Upper lobe of right lung (tissue), 1 donor: ENCODE measurements around the gene TRAK2. TPM values are rescaled to one million over a fixed set of nuclear protein-coding genes. Genes with fewer than 3 reads are reported as not detected.

Source experiments
- ATAC-seq: fragments of 200-7000 bp; cut with Tn5 transposase; one replicate; pipeline ENCODE4 v1.9.1; 2020; ENCODE audit warnings: mild to moderate bottlenecking, moderate library complexity
- DNase-seq: peaks from one replicate; pipeline ENCODE4 v3.0.0-alpha.2; 2020
- H3K27ac ChIP-seq: fragments of 200-600 bp; one replicate; pipeline ENCODE4 v1.8.0; 2022
- H3K27me3 ChIP-seq: fragments of 200-600 bp; one replicate; pipeline ENCODE4 v1.8.0; 2022; ENCODE audit warnings: mild to moderate bottlenecking
- H3K36me3 ChIP-seq: fragments of 200-600 bp; one replicate; pipeline ENCODE4 v1.8.0; 2022
- H3K4me1 ChIP-seq: fragments of 200-600 bp; one replicate; pipeline ENCODE4 v1.8.0; 2022
- H3K4me3 ChIP-seq: fragments of 200-600 bp; one replicate; pipeline ENCODE4 v1.8.0; 2022; ENCODE audit warnings: mild to moderate bottlenecking
- H3K9me3 ChIP-seq: fragments of 200-600 bp; one replicate; pipeline ENCODE4 v1.8.0; 2022
- CTCF ChIP-seq: fragments of 200-600 bp; IDR thresholded peaks from one replicate; pipeline ENCODE4 v1.8.0; 2022; ENCODE audit warnings: antibody characterized with exemption
- intact Hi-C: fragments of 100-400 bp; cut with DNase I; formaldehyde crosslinking; loops from one replicate; pipeline ENCODE4 v1.11.0; 2022
- total RNA-seq: library from RNA; stranded (reverse); fragmentation: NEBNext Ultra II Directional; extraction: Animal tissue kit (Norgen Biotek cat#: 25700); gene quantifications from one replicate; pipeline ENCODE4 v1.2.1, GENCODE V29; 2021
- donor health status: DM: no; HTN: yes; CAD: no; lungs with severe emphysema.

The TRAK2 gene
- total RNA-seq, 1 donor from 2014 or later: 78.0 TPM

- no peak for ATAC-seq
- Histone ChIP-seq H3K27me3 (no peaks in the 10 kb centered on the region), H3K4me3 (no peak overlapping the region), H3K4me1 (peaks cover 46% of the 10 kb centered on the region), H3K9me3 (no peaks in the 10 kb centered on the region), H3K27ac (no peak overlapping the region), H3K36me3 (no peaks in the 10 kb centered on the region)
- TF ChIP-seq CTCF: no peak
- intact Hi-C loops: no loop called here
- DNase-seq: no peak
Observed at GRCh38 chr2:201407265-201407664, 44.0 kb downstream of the TRAK2 start.

- peak; percentile 20 for ATAC-seq
- intact Hi-C loops: no loop called here
- no peaks in the 10 kb centered on the region for H3K27me3 ChIP-seq
- no peaks in the 10 kb centered on the region for H3K9me3 ChIP-seq
- peak overlapping the region; percentile 33 for H3K27ac ChIP-seq
- TF ChIP-seq CTCF: no peak
- H3K4me1 ChIP-seq: peaks cover 48% of the 10 kb centered on the region
- no peak for DNase-seq
- no peak overlapping the region for H3K4me3 ChIP-seq
- no peaks in the 10 kb centered on the region for H3K36me3 ChIP-seq
Observed at GRCh38 chr2:201406077-201406662, 45.1 kb downstream of the TRAK2 start.

GRCh38 chr2:201404699-201405280 lies 46.5 kb downstream of the TRAK2 start:
- Histone ChIP-seq H3K4me1 (peaks cover 48% of the 10 kb centered on the region), H3K27me3 (no peaks in the 10 kb centered on the region), H3K27ac (no peak overlapping the region), H3K4me3 (no peak overlapping the region), H3K36me3 (peaks cover 5% of the 10 kb centered on the region), H3K9me3 (no peaks in the 10 kb centered on the region)
- no peak for DNase-seq
- no peak for TF ChIP-seq CTCF
- intact Hi-C loops: no loop called here
- no peak for ATAC-seq

- TF ChIP-seq CTCF: no peak
- no peak overlapping the region for H3K4me3 ChIP-seq
- ATAC-seq: peak; percentile 54
- no peak for DNase-seq
- no peak overlapping the region for H3K27ac ChIP-seq
- peaks cover 14% of the 10 kb centered on the region for H3K36me3 ChIP-seq
- H3K4me1 ChIP-seq: peaks cover 48% of the 10 kb centered on the region
- no peaks in the 10 kb centered on the region for H3K9me3 ChIP-seq
- intact Hi-C loops: no loop called here
- no peaks in the 10 kb centered on the region for H3K27me3 ChIP-seq
Observed at GRCh38 chr2:201403880-201404279, 47.4 kb downstream of the TRAK2 start.

- ATAC-seq: no peak
- H3K27me3 ChIP-seq: no peaks in the 10 kb centered on the region
- no peak for DNase-seq
- no peaks in the 10 kb centered on the region for H3K9me3 ChIP-seq
- H3K4me1 ChIP-seq: peaks cover 48% of the 10 kb centered on the region
- no peak for TF ChIP-seq CTCF
- H3K36me3 ChIP-seq: peaks cover 23% of the 10 kb centered on the region
- H3K4me3 ChIP-seq: no peak overlapping the region
- intact Hi-C loops: no loop called here
- no peak overlapping the region for H3K27ac ChIP-seq
Observed at GRCh38 chr2:201402651-201403562, 48.4 kb downstream of the TRAK2 start.
